ENCODE data around the gene MGLL. TPM values are rescaled to one million over a fixed set of nuclear protein-coding genes. Genes with fewer than 3 reads are reported as not detected.

Gene MGLL
- total RNA-seq, 1 donor from 2014 or later = 2.5 TPM

GRCh38 chr3:127734754-127735473 is 87.4 kb downstream of the MGLL start:
- H3K4me1 Mint-ChIP-seq = peaks cover 33% of the 10 kb centered on the region
- peak overlapping the region; percentile 84 for H3K27ac Mint-ChIP-seq
- H3K9me3 Mint-ChIP-seq = no peaks in the 10 kb centered on the region
- no peaks in the 10 kb centered on the region for H3K27me3 Mint-ChIP-seq (ENCODE audit: low read depth)
- no peaks in the 10 kb centered on the region for H3K36me3 Mint-ChIP-seq
- TF ChIP-seq CTCF (IDR thresholded peaks at IDR 0.05; ENCODE audit: unreplicated experiment) = no peak
- H3K4me3 Mint-ChIP-seq = no peak overlapping the region
- no peak for DNase-seq (ENCODE audit: low spot score in 2 of 2, unreplicated experiment in 2 of 2)

- peaks cover 33% of the 10 kb centered on the region for H3K4me1 Mint-ChIP-seq
- H3K36me3 Mint-ChIP-seq = no peaks in the 10 kb centered on the region
- no peak for TF ChIP-seq CTCF (IDR thresholded peaks at IDR 0.05; ENCODE audit: unreplicated experiment)
- no peaks in the 10 kb centered on the region for H3K27me3 Mint-ChIP-seq (ENCODE audit: low read depth)
- H3K27ac Mint-ChIP-seq = peak overlapping the region; percentile 84
- no peak for DNase-seq (ENCODE audit: low spot score in 2 of 2, unreplicated experiment in 2 of 2)
- no peaks in the 10 kb centered on the region for H3K9me3 Mint-ChIP-seq
- no peak overlapping the region for H3K4me3 Mint-ChIP-seq
These were observed 88.1 kb downstream of the MGLL start for GRCh38 chr3:127734181-127734720.

- Mint-ChIP-seq H3K4me3 (no peak overlapping the region), H3K9me3 (no peaks in the 10 kb centered on the region), H3K4me1 (peaks cover 33% of the 10 kb centered on the region), H3K27ac (no peak overlapping the region), H3K27me3 (ENCODE audit: low read depth) (no peaks in the 10 kb centered on the region), H3K36me3 (no peaks in the 10 kb centered on the region)
- TF ChIP-seq CTCF (IDR thresholded peaks at IDR 0.05; ENCODE audit: unreplicated experiment) = no peak
- DNase-seq (ENCODE audit: low spot score in 2 of 2, unreplicated experiment in 2 of 2) = no peak
These were observed 88.5 kb downstream of the MGLL start for GRCh38 chr3:127733781-127734180.

GRCh38 chr3:127732879-127733350 is 89.4 kb downstream of the MGLL start:
- Mint-ChIP-seq H3K36me3 (no peaks in the 10 kb centered on the region), H3K4me3 (no peak overlapping the region), H3K4me1 (peaks cover 31% of the 10 kb centered on the region), H3K9me3 (no peaks in the 10 kb centered on the region), H3K27ac (no peak overlapping the region), H3K27me3 (ENCODE audit: low read depth) (peaks cover 2% of the 10 kb centered on the region)
- no peak for DNase-seq (ENCODE audit: low spot score in 2 of 2, unreplicated experiment in 2 of 2)
- TF ChIP-seq CTCF (IDR thresholded peaks at IDR 0.05; ENCODE audit: unreplicated experiment) = no peak

GRCh38 chr3:127732303-127732702 is 90.0 kb downstream of the MGLL start:
- no peak for TF ChIP-seq CTCF (IDR thresholded peaks at IDR 0.05; ENCODE audit: unreplicated experiment)
- Mint-ChIP-seq H3K27me3 (ENCODE audit: low read depth) (peaks cover 2% of the 10 kb centered on the region), H3K36me3 (no peaks in the 10 kb centered on the region), H3K9me3 (no peaks in the 10 kb centered on the region), H3K27ac (no peak overlapping the region), H3K4me3 (no peak overlapping the region), H3K4me1 (peaks cover 31% of the 10 kb centered on the region)
- DNase-seq (ENCODE audit: low spot score in 2 of 2, unreplicated experiment in 2 of 2) = no peak

Data from mesothelial cell of epicardium (in vitro differentiated cells).